Upper lobe of left lung (tissue), 4 donors: ENCODE measurements around the gene CHAF1A.

Experiments used
- CTCF ChIP-seq, 6 experiments: fragments of 450-650 bp in 4 of 6; fragments of 200-600 bp in 2 of 6; sonication (generic) in 2 of 6; IDR thresholded peaks; one replicate each; pipeline ENCODE4 v1.5.1; 2016 to 2019; ENCODE audit warnings: antibody characterized with exemption in 6 of 6
- POLR2A ChIP-seq, 4 donors: fragments of 450-650 bp; IDR thresholded peaks; one replicate each; pipeline ENCODE4 v1.5.1; 2016 to 2017; ENCODE audit warnings: antibody characterized with exemption in 4 of 4, mild to moderate bottlenecking in 2 of 4

- TF ChIP-seq CTCF (IDR thresholded peaks at IDR 0.05): no peak
- no peak for TF ChIP-seq POLR2A (IDR thresholded peaks at IDR 0.05)
Measured at GRCh38 chr19:4472174-4472974, 69.9 kb downstream of the CHAF1A start, which contains the start of gene HDGFL2.
